Naive thymus-derived CD4-positive, alpha-beta T cell (primary cell): Measurements from ENCODE around the gene C2orf15. TPM values are rescaled to one million over a fixed set of nuclear protein-coding genes. Genes with fewer than 3 reads are reported as not detected.

ENCODE experiments used
- ATAC-seq: fragments of 150-1000 bp; cut with Tn5 transposase; 2 replicates; pipeline ENCODE4 v1.10.0; 2021; ENCODE audit warnings: mild to moderate bottlenecking, moderate library complexity
- CTCF ChIA-PET: fragments of 350-600 bp; sonication (Branson Sonifier 250); formaldehyde crosslinking; loops from one replicate; lab custom pipeline; 2021; ENCODE audit warnings: antibody characterized with exemption; lab: Charles Lee
- POLR2A ChIA-PET: fragments of 350-600 bp; sonication (Branson Sonifier 250); formaldehyde crosslinking; loops from one replicate; lab custom pipeline; 2021; ENCODE audit warnings: antibody characterized with exemption, inconsistent platforms; lab: Charles Lee
- DNase-seq, 9 donors: peaks; one replicate each; pipeline versions ENCODE4 v3.0.0 to v3.0.0-alpha.2; 2020 to 2022; ENCODE audit warnings: mixed read lengths in 1 of 9
- H3K27ac ChIP-seq: one replicate; pipeline ENCODE4 v1.7.0; 2013; ENCODE audit warnings: mild to moderate bottlenecking, low read depth, low read length, moderate library complexity
- H3K27me3 ChIP-seq, 2 donors: one replicate each; pipeline ENCODE4 v1.7.0; 2013; ENCODE audit warnings: low read length in 2 of 2, mild to moderate bottlenecking in 2 of 2, moderate library complexity in 2 of 2; ENCODE audit not compliant: control insufficient read depth in 2 of 2, insufficient read depth in 2 of 2
- H3K36me3 ChIP-seq, 3 experiments: 1 replicate in 2 of 3; 2 replicates in 1 of 3; pipeline ENCODE4 v1.7.0; 2013; ENCODE audit warnings: low read length in 3 of 3, mild to moderate bottlenecking in 3 of 3, moderate library complexity in 1 of 3; ENCODE audit not compliant: insufficient read depth in 3 of 3, control insufficient read depth in 2 of 3
- H3K4me1 ChIP-seq, 2 donors: one replicate each; pipeline ENCODE4 v1.7.0; 2013; ENCODE audit warnings: low read length in 2 of 2, mild to moderate bottlenecking in 2 of 2, moderate library complexity in 1 of 2; ENCODE audit not compliant: control insufficient read depth in 2 of 2, insufficient read depth in 2 of 2
- H3K4me3 ChIP-seq: 2 replicates; pipeline ENCODE4 v1.7.0; 2013; ENCODE audit warnings: mild to moderate bottlenecking, low read length
- H3K9me3 ChIP-seq, 3 experiments: 1 replicate in 2 of 3; 2 replicates in 1 of 3; pipeline ENCODE4 v1.7.0; 2013; ENCODE audit warnings: low read length in 3 of 3; ENCODE audit not compliant: control insufficient read depth in 2 of 3
- H3K27ac Mint-ChIP-seq, 9 donors: one replicate each; pipeline ENCODE4 v1.8.0; 2020 to 2022; ENCODE audit warnings: mixed read lengths in 9 of 9, mild to moderate bottlenecking in 8 of 9, moderate library complexity in 5 of 9, inconsistent platforms in 2 of 9
- H3K27me3 Mint-ChIP-seq, 5 donors: one replicate each; pipeline ENCODE4 v1.8.0; 2021 to 2022; ENCODE audit warnings: mixed read lengths in 5 of 5, mild to moderate bottlenecking in 1 of 5
- H3K36me3 Mint-ChIP-seq, 5 donors: one replicate each; pipeline ENCODE4 v1.8.0; 2020 to 2022; ENCODE audit warnings: mixed read lengths in 5 of 5, mild to moderate bottlenecking in 3 of 5, inconsistent platforms in 1 of 5
- H3K4me1 Mint-ChIP-seq, 7 donors: one replicate each; pipeline ENCODE4 v1.8.0; 2020 to 2022; ENCODE audit warnings: mixed read lengths in 7 of 7, mild to moderate bottlenecking in 3 of 7, inconsistent platforms in 1 of 7
- H3K4me3 Mint-ChIP-seq, 10 donors: one replicate each; pipeline ENCODE4 v1.8.0; 2020 to 2022; ENCODE audit warnings: mild to moderate bottlenecking in 10 of 10, mixed read lengths in 10 of 10, moderate library complexity in 6 of 10, inconsistent platforms in 2 of 10
- H3K9me3 Mint-ChIP-seq, 11 donors: one replicate each; pipeline ENCODE4 v1.8.0; 2020 to 2022; ENCODE audit warnings: mixed read lengths in 11 of 11, mild to moderate bottlenecking in 4 of 11, inconsistent platforms in 1 of 11, moderate library complexity in 1 of 11
- intact Hi-C, 2 donors: fragments of 100-400 bp; cut with micrococcal nuclease; formaldehyde crosslinking; loops; one replicate each; pipeline ENCODE4 v1.15.1; 2023
- polyA plus RNA-seq, 2 donors: library from polyadenylated mRNA; unstranded; fragments of 300-500 nt; fragmentation: Illumina TruSeq; gene quantifications; one replicate each; pipeline ENCODE4 v1.2.3, GENCODE V29; 2021
- total RNA-seq, 6 experiments: library from RNA in 5 of 6; stranded (reverse) in 5 of 6; gene quantifications; 1 replicate in 5 of 6; 2 replicates in 1 of 6; pipeline ENCODE4 v1.2.3 and lab custom pipeline; 2021 to 2026

C2orf15 gene
- total and polyA plus RNA-seq, 7 experiments from 2014 or later: 0.48 to 7.8 (median 3.3) TPM

- Histone ChIP-seq H3K27me3 (no peaks in the 10 kb centered on the region), H3K4me1 (peaks cover 30 to 32% of the 10 kb centered on the region in 2 donors), H3K36me3 (peaks cover 0 to 7% (median 0%) of the 10 kb centered on the region in 3 experiments), H3K27ac (peak within 1 kb of the TSS; percentile 89), H3K4me3 (peak within 1 kb of the TSS; percentile 97), H3K9me3 (no peaks in the 10 kb centered on the region)
- Mint-ChIP-seq H3K27ac (peak within 1 kb of the TSS; percentile 93 to 99 (median 99)), H3K4me3 (peak within 1 kb of the TSS; percentile 94 to 100 (median 99)), H3K36me3 (peaks cover 0 to 13% (median 3%) of the 10 kb centered on the region in 5 donors), H3K4me1 (peaks cover 41 to 85% (median 74%) of the 10 kb centered on the region in 7 donors), H3K27me3 (no peaks in the 10 kb centered on the region), H3K9me3 (no peaks in the 10 kb centered on the region)
- ChIA-PET CTCF (interaction anchor here (1.0 to 2.2 kb wide), 5 partner anchors 13 to 156 kb away, joined by 3 to 7 read pairs (median 5); partner anchors contain the start of genes EIF5B and TXNDC9), POLR2A (interaction anchor here (0.6 to 3.3 kb wide), 13 partner anchors 13 to 1515 kb away, joined by 3 to 31 read pairs (median 3); partner anchors contain the start of genes C2orf15, EIF5B, LIPT1 and REV1)
- ATAC-seq (peak; percentile 97), DNase-seq (peak; percentile 72 to 94 (median 90))
- intact Hi-C loops: loop anchor here (1.0 to 5.0 kb wide), 11 partner anchors 26 to 1382 kb away; partner anchors contain the start of genes C2orf15 (in 2 of the 2), COA5 (in 2 of the 2), REV1 (in 2 of the 2) and TXNDC9 (in 2 of the 2)
These were observed 39.5 kb downstream of the C2orf15 start, which contains the start of the genes MITD1 and MRPL30 for GRCh38 chr2:99180755-99181623. Gene MITD1 (minus strand): TSS chr2:99181058. CDS start chr2:99180981, 77 bp downstream. Gene MRPL30 (plus strand): TSS chr2:99181184. CDS start chr2:99186204, 5,020 bp downstream.

DNA sequence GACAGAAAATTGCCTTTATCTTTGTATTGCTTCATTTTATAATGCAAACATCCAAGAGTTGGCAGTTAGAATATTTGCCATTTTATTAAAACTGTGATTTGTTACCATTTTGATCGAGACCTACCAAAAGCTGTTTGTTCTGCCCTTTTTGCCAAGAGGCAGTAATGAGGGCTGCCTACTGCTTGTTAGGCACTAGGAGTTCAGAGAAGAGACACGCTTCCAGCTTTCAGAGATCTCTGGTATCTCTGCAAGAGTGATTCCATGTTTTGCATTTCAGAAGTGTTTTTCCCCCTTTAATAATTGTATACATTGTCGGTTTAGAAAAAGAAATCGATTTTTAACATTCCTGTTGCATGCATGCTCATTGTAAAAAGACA, 40.1 kb downstream of the C2orf15 start:
- CTCF ChIA-PET: interaction anchor here (2.2 kb wide), 1 partner anchor 26 kb away, joined by 7 read pairs; no protein-coding TSS in a partner anchor
- Histone ChIP-seq H3K27ac (peak overlapping the region; percentile 89), H3K4me1 (peaks cover 30 to 32% of the 10 kb centered on the region in 2 donors), H3K9me3 (no peaks in the 10 kb centered on the region), H3K36me3 (peaks cover 0 to 11% (median 0%) of the 10 kb centered on the region in 3 experiments), H3K27me3 (no peaks in the 10 kb centered on the region), H3K4me3 (peak overlapping the region; percentile 97)
- intact Hi-C loops: loop anchor here (1.0 to 5.0 kb wide), 11 partner anchors 26 to 1381 kb away; partner anchors contain the start of genes C2orf15 (in 2 of the 2), COA5 (in 2 of the 2), REV1 (in 2 of the 2) and TXNDC9 (in 2 of the 2)
- Mint-ChIP-seq H3K9me3 (no peaks in the 10 kb centered on the region), H3K4me1 (peaks cover 41 to 83% (median 72%) of the 10 kb centered on the region in 7 donors), H3K4me3 (peak overlapping the region; percentile 94 to 100 (median 99)), H3K27ac (peak overlapping the region; percentile 93 to 99 (median 99)), H3K36me3 (peaks cover 0 to 13% (median 3%) of the 10 kb centered on the region in 5 donors), H3K27me3 (no peaks in the 10 kb centered on the region)
- DNase-seq: no peak
- POLR2A ChIA-PET: interaction anchor here (0.7 to 3.3 kb wide), 4 partner anchors 25 to 117 kb away, joined by 3 to 31 read pairs (median 12); partner anchors contain the start of genes C2orf15, LIPT1 and TSGA10
- ATAC-seq: no peak

GRCh38 chr2:99183025-99183424, 41.5 kb downstream of the C2orf15 start:
- H3K4me3 ChIP-seq: no peak overlapping the region
- Mint-ChIP-seq H3K4me3 (peak overlapping the region; percentile 4 to 100 (median 34)), H3K9me3 (no peaks in the 10 kb centered on the region), H3K27ac (peak overlapping the region in 5 of 9 donors; percentile 12 to 71 (median 18)), H3K36me3 (peaks cover 0 to 10% (median 4%) of the 10 kb centered on the region in 5 donors), H3K4me1 (peaks cover 34 to 71% (median 57%) of the 10 kb centered on the region in 7 donors), H3K27me3 (no peaks in the 10 kb centered on the region)
- intact Hi-C loops: loop anchor here (5.0 kb wide), 2 partner anchors 116 to 531 kb away; no protein-coding TSS in a partner anchor
- no peak for ATAC-seq
- no peak for DNase-seq
- no peaks in the 10 kb centered on the region for H3K9me3 ChIP-seq
- no peaks in the 10 kb centered on the region for H3K27me3 ChIP-seq
- ChIA-PET CTCF (no interaction called here), POLR2A (no interaction called here)
- peaks cover 0 to 19% (median 0%) of the 10 kb centered on the region in 3 experiments for H3K36me3 ChIP-seq
- H3K27ac ChIP-seq: no peak overlapping the region
- peaks cover 29 to 32% of the 10 kb centered on the region in 2 donors for H3K4me1 ChIP-seq

DNA sequence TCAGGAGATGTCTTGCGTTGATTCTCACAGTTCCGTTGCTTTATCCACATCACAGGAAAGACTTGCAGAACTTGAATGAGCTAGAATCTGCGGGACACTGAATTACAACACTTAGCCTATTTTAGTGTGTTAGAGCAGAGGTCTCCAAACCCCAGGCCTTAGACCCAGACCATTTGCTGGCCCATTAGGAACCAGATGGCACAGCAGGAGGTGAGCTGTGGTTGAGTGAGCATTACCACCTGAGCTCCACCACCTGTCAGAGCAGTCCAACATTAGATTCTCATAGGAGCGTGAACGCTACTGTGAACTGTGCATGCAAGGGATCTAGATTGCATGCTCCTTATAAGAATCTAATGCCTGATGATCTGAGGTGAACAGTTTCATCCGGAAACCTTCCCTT, 43.3 kb downstream of the C2orf15 start:
- ChIA-PET POLR2A (interaction anchor here (0.6 to 1.9 kb wide), 3 partner anchors 11 to 44 kb away, joined by 3 to 6 read pairs (median 3); no protein-coding TSS in a partner anchor), CTCF (no interaction called here)
- Mint-ChIP-seq H3K36me3 (peaks cover 3 to 13% (median 8%) of the 10 kb centered on the region in 5 donors), H3K4me3 (peak overlapping the region in 1 of 10 donors; percentile 57), H3K27ac (peak overlapping the region in 2 of 9 donors; percentile 1 to 58), H3K9me3 (no peaks in the 10 kb centered on the region), H3K27me3 (no peaks in the 10 kb centered on the region), H3K4me1 (peaks cover 24 to 59% (median 43%) of the 10 kb centered on the region in 7 donors)
- no peak overlapping the region for H3K4me3 ChIP-seq
- H3K36me3 ChIP-seq: peaks cover 0 to 30% (median 0%) of the 10 kb centered on the region in 3 experiments
- H3K4me1 ChIP-seq: peaks cover 11 to 16% of the 10 kb centered on the region in 2 donors
- no peaks in the 10 kb centered on the region for H3K27me3 ChIP-seq
- intact Hi-C loops: loop anchor here (5.0 kb wide), 2 partner anchors 118 to 533 kb away; no protein-coding TSS in a partner anchor
- no peaks in the 10 kb centered on the region for H3K9me3 ChIP-seq
- no peak overlapping the region for H3K27ac ChIP-seq
- ATAC-seq (no peak), DNase-seq (no peak)

- H3K36me3 ChIP-seq: peaks cover 0 to 42% (median 2%) of the 10 kb centered on the region in 3 experiments
- H3K27me3 ChIP-seq: no peaks in the 10 kb centered on the region
- no peak for ATAC-seq
- peak overlapping the region in 1 of 9 donors; percentile 55 for H3K27ac Mint-ChIP-seq
- peaks cover 11 to 55% (median 39%) of the 10 kb centered on the region in 7 donors for H3K4me1 Mint-ChIP-seq
- H3K4me3 Mint-ChIP-seq: no peak overlapping the region
- peak overlapping the region; percentile 16 for H3K27ac ChIP-seq
- H3K9me3 ChIP-seq: no peaks in the 10 kb centered on the region
- no peaks in the 10 kb centered on the region for H3K27me3 Mint-ChIP-seq
- peaks cover 10 to 33% (median 17%) of the 10 kb centered on the region in 5 donors for H3K36me3 Mint-ChIP-seq
- intact Hi-C loops: no loop called here
- no peak overlapping the region for H3K4me3 ChIP-seq
- no peak for DNase-seq
- ChIA-PET POLR2A (no interaction called here), CTCF (no interaction called here)
- H3K9me3 Mint-ChIP-seq: peaks cover 0 to 1% (median 0%) of the 10 kb centered on the region in 11 donors
- peaks cover under 1 to 1% of the 10 kb centered on the region in 2 donors for H3K4me1 ChIP-seq
These were observed 45.5 kb downstream of the C2orf15 start for GRCh38 chr2:99187011-99187410.

DNA sequence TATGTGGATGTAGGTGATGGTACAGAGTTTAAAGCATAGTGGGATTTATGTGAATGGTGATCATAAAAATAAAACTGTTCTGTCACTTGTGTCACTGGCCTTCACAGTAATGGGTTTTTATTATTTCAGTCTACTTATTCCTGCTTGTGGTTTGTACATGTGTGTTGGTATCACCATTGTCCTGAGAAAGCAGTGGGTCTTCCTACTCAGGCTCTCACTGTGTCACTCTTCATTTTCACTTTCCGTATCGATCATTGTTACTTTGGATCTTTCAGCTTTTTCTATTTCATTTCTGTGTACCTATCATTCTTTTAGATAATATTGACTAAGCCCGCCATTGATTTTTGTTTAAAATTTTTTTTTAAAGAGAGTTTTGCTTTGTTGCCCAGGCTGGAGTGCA, 46.9 kb downstream of the C2orf15 start:
- DNase-seq (no peak), ATAC-seq (no peak)
- H3K4me3 ChIP-seq: no peak overlapping the region
- intact Hi-C loops: no loop called here
- Mint-ChIP-seq H3K9me3 (peaks cover 0 to 1% (median 0%) of the 10 kb centered on the region in 11 donors), H3K27me3 (no peaks in the 10 kb centered on the region), H3K27ac (no peak overlapping the region), H3K36me3 (peaks cover 16 to 38% (median 26%) of the 10 kb centered on the region in 5 donors), H3K4me3 (no peak overlapping the region), H3K4me1 (peaks cover 7 to 44% (median 32%) of the 10 kb centered on the region in 7 donors)
- no peaks in the 10 kb centered on the region for H3K9me3 ChIP-seq
- POLR2A ChIA-PET: no interaction called here
- H3K4me1 ChIP-seq: no peaks in the 10 kb centered on the region
- CTCF ChIA-PET: no interaction called here
- H3K27ac ChIP-seq: no peak overlapping the region
- no peaks in the 10 kb centered on the region for H3K27me3 ChIP-seq
- H3K36me3 ChIP-seq: peaks cover 0 to 47% (median 5%) of the 10 kb centered on the region in 3 experiments
